ENCODE results near the gene OSM.

GRCh38 chr22:30239488-30240405, 26.9 kb downstream of the OSM start:
- TF ChIP-seq EZH2 (IDR thresholded peaks at IDR 0.05; ENCODE audit: low read length) (no peak), CTCF (optimal IDR thresholded peaks at IDR 0.05 in 1 of 3, IDR thresholded peaks at IDR 0.05 in 1 of 3, conservative IDR thresholded peaks at IDR 0.05 in 1 of 3; ENCODE audit: extremely low read depth in 1 of 3, insufficient read depth in 2 of 3, low read length in 3 of 3) (no peak)
